ENCODE results near the gene KRT72. TPM values are rescaled to one million over a fixed set of nuclear protein-coding genes. Genes with fewer than 3 reads are reported as not detected.
"Not testable (repeated sequence)": the region's sequence is repeated elsewhere in the genome, so short reads cannot be mapped to it uniquely, and the experiment has no call there.

Gene KRT72
- total RNA-seq, 1 experiment from 2014 or later: not detected

GRCh38 chr12:52606581-52607218 lies 5.4 kb upstream of the KRT72 start:
- no peak for DNase-seq (ENCODE audit: low spot score)

- DNase-seq (ENCODE audit: low spot score): no peak
These were observed 4.8 kb upstream of the KRT72 start for GRCh38 chr12:52606096-52606495.

- no peak for DNase-seq (ENCODE audit: low spot score)
These were observed 4.3 kb upstream of the KRT72 start for GRCh38 chr12:52605542-52605941.

- DNase-seq (ENCODE audit: low spot score): no peak
These were observed 3.6 kb upstream of the KRT72 start for GRCh38 chr12:52604859-52605258.

GRCh38 chr12:52603314-52603713 lies 2.1 kb upstream of the KRT72 start:
- DNase-seq (ENCODE audit: low spot score): no peak

- DNase-seq (ENCODE audit: low spot score): no peak
These were observed 1.3 kb upstream of the KRT72 start for GRCh38 chr12:52602552-52602951.

- DNase-seq (ENCODE audit: low spot score): no peak
These were observed 408 bp upstream of the KRT72 start for GRCh38 chr12:52601671-52602070.

- no peak for DNase-seq (ENCODE audit: low spot score)
These were observed 788 bp downstream of the KRT72 start for GRCh38 chr12:52600475-52600874.

GRCh38 chr12:52600071-52600470 lies 1.2 kb downstream of the KRT72 start:
- DNase-seq (ENCODE audit: low spot score): no peak

- DNase-seq (ENCODE audit: low spot score): no peak
These were observed 2.3 kb downstream of the KRT72 start for GRCh38 chr12:52598966-52599365.

- DNase-seq (ENCODE audit: low spot score): not testable (repeated sequence)
These were observed 7.0 kb downstream of the KRT72 start for GRCh38 chr12:52594237-52594636.

GRCh38 chr12:52591521-52591920 lies 9.7 kb downstream of the KRT72 start:
- DNase-seq (ENCODE audit: low spot score): no peak

GRCh38 chr12:52590021-52590420 lies 11.2 kb downstream of the KRT72 start:
- DNase-seq (ENCODE audit: low spot score): no peak

- no peak for DNase-seq (ENCODE audit: low spot score)
These were observed 13.7 kb downstream of the KRT72 start for GRCh38 chr12:52587563-52587962.

- DNase-seq (ENCODE audit: low spot score): no peak
These were observed 15.3 kb downstream of the KRT72 start for GRCh38 chr12:52585946-52586345.

GRCh38 chr12:52585066-52585465 lies 16.2 kb downstream of the KRT72 start:
- DNase-seq (ENCODE audit: low spot score): no peak

- no peak for DNase-seq (ENCODE audit: low spot score)
These were observed 17.0 kb downstream of the KRT72 start for GRCh38 chr12:52584156-52584682.

- peak; percentile 32 for DNase-seq (ENCODE audit: low spot score)
These were observed 18.2 kb downstream of the KRT72 start for GRCh38 chr12:52582971-52583456.

GRCh38 chr12:52582486-52582885 lies 18.8 kb downstream of the KRT72 start:
- DNase-seq (ENCODE audit: low spot score): no peak

GRCh38 chr12:52581481-52581880 lies 19.8 kb downstream of the KRT72 start:
- no peak for DNase-seq (ENCODE audit: low spot score)

- DNase-seq (ENCODE audit: low spot score): no peak
These were observed 20.2 kb downstream of the KRT72 start for GRCh38 chr12:52581066-52581465.

GRCh38 chr12:52580496-52580895 lies 20.8 kb downstream of the KRT72 start:
- DNase-seq (ENCODE audit: low spot score): no peak

All from H4 (cell line).